Measurements from ENCODE around the gene GLRX5. TPM values are rescaled to one million over a fixed set of nuclear protein-coding genes. Genes with fewer than 3 reads are reported as not detected.

Gene GLRX5
- total RNA-seq, 1 donor from 2014 or later, result 51.4 TPM

- TF ChIP-seq CTCF (conservative IDR thresholded peaks at IDR 0.05; ENCODE audit: low read depth, low read length), result no peak
- no peak for DNase-seq (ENCODE audit: low read depth)
- no peak overlapping the region for H3K4me3 ChIP-seq (ENCODE audit: low read depth, low read length)
Observed at GRCh38 chr14:95489214-95490137, 45.4 kb upstream of the GLRX5 start.

DNA sequence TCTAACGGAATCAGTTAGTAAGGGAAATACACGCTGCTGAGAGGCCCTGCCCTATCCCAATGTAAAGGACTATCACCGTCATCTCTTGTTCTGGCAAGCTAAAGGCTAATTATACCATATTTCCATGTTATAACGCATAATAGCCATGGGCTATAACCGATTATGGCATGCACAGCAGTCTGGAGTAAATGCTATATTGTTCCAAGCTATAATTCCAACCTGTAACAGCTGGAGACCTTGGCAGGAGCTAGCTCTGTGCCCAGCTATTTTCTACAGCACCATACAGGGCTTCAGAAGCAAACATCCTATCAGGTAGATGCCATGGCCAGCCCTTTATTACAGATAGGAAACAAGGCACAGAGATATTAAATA is 44.7 kb upstream of the GLRX5 start:
- no peak for DNase-seq (ENCODE audit: low read depth)
- H3K4me3 ChIP-seq (ENCODE audit: low read depth, low read length), result no peak overlapping the region
- no peak for TF ChIP-seq CTCF (conservative IDR thresholded peaks at IDR 0.05; ENCODE audit: low read depth, low read length)

GRCh38 chr14:95490727-95491451 is 44.0 kb upstream of the GLRX5 start:
- no peak overlapping the region for H3K4me3 ChIP-seq (ENCODE audit: low read depth, low read length)
- TF ChIP-seq CTCF (conservative IDR thresholded peaks at IDR 0.05; ENCODE audit: low read depth, low read length), result no peak
- no peak for DNase-seq (ENCODE audit: low read depth)

GRCh38 chr14:95491936-95492608 is 42.8 kb upstream of the GLRX5 start:
- no peak for TF ChIP-seq CTCF (conservative IDR thresholded peaks at IDR 0.05; ENCODE audit: low read depth, low read length)
- no peak for DNase-seq (ENCODE audit: low read depth)

GRCh38 chr14:95493503-95493902 is 41.3 kb upstream of the GLRX5 start:
- no peak for DNase-seq (ENCODE audit: low read depth)
- no peak for TF ChIP-seq CTCF (conservative IDR thresholded peaks at IDR 0.05; ENCODE audit: low read depth, low read length)
- H3K4me3 ChIP-seq (ENCODE audit: low read depth, low read length), result no peak overlapping the region

More at GRCh38 chr14:95491936-95492608, 42.8 kb upstream of the GLRX5 start:
- no peak overlapping the region for H3K4me3 ChIP-seq (ENCODE audit: low read depth, low read length)

GRCh38 chr14:95493976-95494375 is 40.9 kb upstream of the GLRX5 start:
- no peak for TF ChIP-seq CTCF (conservative IDR thresholded peaks at IDR 0.05; ENCODE audit: low read depth, low read length)
- H3K4me3 ChIP-seq (ENCODE audit: low read depth, low read length), result no peak overlapping the region
- DNase-seq (ENCODE audit: low read depth), result no peak
